SIG-M5 treated with dmso at 0.1 percent for 504 hours (cell line): ENCODE data around the gene ANKH.
"Not testable (repeated sequence)": the region's sequence is repeated elsewhere in the genome, so short reads cannot be mapped to it uniquely, and the experiment has no call there.

Source experiments
- DNase-seq: peaks from one replicate; lab custom pipeline; 2025; ENCODE audit not compliant: unreplicated experiment; lab: John Stamatoyannopoulos, UW

Gene ANKH

DNA sequence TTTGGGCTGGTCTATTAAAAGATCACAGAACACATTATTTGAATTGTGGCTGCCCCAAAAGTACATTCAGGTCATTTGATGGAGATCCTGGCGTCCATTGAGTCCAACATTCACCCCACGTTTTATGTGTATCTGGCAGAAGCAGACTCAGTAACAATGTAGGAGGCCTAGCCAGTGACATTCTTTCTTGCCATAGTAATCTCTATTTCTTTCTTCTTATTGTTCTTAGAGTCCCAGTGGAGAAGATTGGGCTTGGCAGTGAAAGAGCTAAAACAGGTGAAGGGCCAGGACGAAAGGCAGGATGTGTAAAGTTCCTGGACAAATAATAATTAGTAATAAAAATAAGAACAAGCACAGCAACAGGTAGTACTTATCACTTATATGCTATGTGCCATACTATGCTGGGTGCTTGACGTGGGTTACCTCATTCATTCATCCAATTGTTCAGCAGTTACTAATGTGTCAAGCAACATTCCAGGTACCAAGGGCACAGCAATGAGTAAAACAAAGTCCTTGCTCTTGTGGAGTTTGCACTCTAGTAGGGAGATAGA, 12.6 kb upstream of the ANKH start:
- no peak for DNase-seq

DNA sequence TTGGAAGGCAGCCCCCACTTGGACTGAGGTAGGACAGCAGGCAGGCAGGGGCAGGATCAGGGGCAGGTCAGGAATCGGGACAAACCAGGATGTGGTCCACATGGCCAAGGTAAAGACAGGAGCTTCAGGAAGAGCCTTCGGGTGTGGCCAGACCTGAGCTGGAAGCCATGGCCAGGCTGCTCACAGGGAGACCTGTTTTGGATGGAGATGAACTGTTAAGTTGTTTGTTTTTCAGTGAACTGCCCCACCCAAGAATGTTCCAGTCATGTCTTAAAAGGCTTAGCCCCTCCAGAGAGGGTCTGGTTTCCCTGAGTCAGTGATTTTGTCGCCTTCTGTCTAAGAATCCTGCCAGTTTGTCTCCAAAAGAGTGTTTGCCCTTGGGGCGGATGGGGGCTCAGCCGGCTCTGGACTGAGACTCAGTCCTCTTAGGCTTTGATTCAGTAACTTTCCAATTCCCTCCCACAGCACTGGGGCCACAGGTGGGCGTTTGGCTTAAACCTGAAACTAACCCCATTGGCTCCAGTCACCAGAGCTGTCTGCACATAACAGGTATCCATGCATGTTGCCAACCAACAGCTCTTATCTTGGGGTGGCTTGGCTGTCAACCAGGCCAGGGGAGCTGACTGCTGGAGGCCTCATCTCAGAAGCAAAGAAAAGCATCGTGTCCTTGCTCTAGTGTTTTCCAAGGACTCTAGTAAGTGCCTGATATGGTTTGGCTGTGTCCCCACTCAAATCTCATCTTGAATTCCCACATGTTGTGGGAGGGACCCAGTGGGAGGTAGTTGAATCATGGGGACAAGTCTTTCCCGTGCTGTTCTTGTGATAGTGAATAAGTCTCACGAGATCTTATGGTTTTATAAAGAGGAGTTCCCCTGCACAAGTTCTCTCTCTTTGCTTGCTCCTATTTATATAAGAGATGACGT, 11.3 kb upstream of the ANKH start:
- no peak for DNase-seq

DNA sequence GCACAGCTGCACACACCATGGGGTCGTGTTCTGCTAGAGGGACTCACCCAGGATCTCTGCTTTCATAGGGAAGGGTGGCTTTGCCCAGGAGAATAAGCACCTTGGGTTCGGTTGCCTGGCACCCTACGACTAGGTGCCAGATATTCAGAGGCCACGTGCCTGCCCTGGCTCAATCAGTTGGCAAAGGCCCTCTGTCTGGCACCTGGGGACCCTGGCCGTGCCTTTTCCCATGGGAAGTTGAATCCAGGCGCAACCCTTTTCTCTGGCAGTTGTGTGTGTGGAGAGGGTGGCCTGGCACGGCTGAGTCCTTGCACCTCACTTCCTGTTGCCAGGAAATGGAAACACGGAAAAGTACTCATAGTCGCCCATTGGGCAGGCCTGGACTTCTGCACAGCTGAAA, 10.2 kb upstream of the ANKH start:
- DNase-seq = no peak

DNA sequence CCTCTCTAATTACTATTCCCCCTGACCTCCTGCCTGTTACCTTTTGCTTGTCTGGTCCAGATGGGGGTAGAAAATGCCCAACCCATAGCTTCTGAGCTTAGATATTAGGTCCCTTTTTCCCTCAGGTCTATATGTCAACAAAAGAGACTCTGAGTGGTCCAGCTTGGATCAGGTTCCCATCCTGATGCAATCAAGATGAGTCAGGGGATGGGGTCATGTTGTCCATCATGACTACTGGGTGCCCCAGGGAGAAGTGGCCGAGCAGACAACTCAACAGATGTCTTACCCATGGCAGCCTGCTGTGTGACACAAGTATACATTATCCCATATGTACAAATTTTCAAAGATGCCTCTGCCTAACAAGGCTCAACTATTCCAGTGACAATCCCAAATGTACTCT, 9.1 kb upstream of the ANKH start:
- DNase-seq = no peak

DNA sequence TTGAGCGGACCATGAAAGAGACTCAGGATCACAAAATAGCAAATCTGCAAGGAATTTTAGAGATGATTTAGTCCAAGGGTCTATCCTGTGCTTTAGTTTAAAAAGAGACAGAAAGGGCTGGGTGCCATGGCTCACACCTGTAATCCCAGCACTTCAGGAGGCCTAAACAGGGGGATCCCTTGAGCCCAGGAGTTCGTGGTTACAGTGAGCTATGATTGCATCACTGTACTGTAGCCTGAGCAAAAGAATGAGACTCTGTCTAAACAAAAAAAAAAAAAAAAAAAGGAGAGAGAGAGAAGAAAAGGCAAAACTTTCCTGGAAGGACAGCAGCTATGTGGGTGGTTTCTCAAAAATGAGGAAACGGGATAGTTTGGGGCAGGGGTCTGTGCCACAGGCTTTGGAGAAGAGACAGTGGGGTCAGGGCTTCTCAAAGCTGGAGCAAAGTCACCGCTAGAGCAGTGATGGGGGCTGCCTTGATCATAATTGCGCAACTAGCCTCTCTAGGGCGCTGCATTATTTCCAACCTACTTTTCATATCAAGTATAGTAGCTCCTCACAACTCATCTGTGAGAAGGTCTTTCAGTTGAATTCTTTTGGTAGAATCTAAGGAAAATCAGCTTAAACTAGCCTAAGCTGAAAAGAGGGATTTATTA, 8.5 kb upstream of the ANKH start:
- DNase-seq = no peak

DNA sequence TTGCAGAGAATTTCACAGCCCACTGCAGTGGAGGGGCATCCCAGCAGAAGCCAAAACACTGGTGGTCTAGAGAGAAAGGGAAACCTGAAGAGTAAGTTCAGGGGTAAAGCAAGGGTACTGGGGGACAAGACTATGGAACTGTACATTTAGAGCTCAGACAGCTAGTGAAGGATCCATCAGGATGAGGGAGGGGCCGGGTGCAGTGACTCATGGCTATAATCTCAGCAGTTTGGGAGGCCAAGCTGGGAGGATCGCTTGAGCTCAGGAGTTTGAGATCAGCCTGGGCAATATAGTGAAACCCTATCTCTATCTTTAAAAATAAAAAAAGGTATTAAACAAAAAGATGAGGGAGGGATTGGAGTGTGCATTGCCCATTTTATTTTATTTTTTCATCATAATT, 7.8 kb upstream of the ANKH start:
- DNase-seq = no peak

DNA sequence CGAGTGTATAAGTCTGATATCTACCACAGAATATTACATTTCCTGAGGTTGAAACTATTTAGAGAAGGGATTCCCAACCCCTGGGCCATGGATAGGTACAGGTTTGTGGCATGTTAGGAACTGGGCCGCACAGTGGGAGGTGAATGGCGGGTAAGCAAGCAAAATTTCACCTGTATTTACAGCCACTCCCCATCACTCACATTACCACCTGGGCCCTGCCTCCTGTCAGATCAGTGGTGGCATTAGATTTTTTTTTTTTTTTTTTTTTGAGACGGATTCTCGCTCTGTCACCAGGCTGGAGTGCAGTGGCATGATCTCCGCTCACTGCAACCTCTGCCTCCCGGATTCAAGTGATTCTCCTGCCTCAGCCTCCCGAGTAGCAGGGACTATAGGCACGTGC, 6.6 kb upstream of the ANKH start:
- not testable (repeated sequence) for DNase-seq

DNA sequence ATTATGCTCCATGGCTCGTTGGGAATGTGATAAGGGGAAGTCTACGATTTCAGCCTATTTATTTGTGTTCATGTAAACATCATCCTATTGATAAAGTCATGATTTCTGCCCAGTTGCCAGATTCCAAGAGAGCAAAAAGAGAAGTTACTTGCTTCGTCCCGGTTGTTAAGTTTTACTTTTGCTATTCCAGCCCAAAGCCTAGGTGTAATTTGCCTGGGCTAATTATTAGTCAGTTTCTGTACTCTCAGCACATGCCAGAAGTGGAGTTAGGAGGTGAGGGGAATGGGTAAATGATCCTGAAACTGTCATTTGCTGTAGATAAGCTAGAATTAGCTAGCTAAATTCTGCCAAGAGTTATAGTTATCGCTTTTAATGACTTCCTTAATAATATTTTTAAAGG, 4.5 kb upstream of the ANKH start:
- DNase-seq = no peak

DNA sequence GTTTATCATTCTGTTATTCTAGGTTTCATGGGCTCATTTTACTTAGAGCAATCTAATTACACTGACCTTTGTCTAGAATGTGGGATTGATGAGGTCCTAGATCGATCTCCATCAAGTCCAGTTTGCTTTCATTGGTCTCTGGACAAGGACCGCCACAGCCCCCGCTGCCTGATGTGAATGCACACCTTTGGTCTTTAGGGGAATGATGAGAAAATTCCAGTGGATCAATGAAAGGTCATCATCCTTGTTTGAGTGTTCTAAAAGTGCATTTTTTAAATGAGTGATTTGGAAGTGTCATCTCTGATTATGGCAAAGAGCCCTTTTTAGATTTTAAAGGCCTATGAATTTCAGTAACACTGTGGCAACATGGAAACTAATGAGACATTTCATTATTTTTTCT, 2.2 kb upstream of the ANKH start:
- DNase-seq = no peak

DNA sequence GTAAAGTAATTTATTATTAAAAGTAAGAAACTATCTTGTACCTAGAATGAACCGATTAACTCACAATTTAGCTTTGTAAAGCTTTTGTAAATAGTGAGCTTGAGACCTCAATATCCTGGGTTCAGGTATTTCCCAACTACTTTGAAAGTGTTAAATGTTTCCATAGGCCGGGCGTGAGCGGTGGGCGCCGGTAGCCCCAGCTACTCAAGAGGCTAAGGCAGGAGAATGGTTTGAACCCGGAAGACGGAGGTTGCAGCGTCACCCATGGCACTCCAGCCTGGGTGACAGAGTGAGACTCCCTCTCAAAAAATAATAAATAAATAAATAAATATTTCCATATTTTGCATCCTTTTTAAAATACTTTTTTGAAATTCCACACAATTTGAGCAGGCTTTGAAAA, 1.5 kb upstream of the ANKH start:
- no peak for DNase-seq

DNA sequence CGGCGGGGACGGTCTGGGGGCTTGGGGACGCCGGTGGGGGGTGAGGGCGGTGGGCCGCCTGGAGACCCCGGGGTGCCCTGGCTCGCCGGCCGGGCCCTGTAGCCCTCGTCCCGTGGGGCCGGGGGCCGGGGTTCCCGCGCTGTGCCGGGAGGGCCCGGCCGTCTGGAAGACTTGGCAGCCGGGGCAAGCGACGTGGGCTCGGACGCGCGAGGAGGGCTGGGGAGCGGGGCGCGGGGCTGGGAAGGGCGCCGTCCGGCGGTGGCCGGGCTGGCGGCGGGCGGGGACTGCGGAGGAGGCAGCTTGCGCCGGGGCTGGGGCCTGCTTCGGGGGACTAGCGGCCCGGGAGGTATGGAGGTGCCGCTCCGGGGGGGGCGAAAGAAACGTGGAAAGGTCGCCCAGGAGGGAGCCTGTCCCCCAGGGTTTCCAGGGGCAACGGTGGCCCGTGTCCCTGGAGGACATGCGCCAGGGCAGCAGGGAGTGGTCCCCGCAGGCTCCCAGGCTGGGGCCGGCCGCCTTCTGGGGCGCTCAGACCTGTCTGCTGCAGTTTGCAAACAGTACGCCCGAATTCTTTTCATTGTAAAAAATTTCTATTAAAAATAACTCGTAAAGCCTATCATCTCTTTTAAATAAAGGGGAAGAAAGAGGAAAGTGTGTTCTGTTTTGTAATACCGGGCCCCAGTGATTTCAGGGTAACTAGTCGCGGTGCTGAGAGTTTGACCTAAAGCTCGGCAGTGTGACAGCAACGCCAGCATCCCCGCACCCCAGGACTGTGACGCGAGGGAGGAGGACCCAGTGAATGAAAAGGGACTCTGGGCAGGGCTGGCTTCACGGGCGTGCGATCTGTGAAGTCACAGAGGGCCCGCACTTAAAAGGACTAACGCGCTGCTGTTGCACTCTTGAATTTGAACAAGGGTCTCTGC, 752 bp upstream of the ANKH start:
- peak; percentile 18 for DNase-seq

DNA sequence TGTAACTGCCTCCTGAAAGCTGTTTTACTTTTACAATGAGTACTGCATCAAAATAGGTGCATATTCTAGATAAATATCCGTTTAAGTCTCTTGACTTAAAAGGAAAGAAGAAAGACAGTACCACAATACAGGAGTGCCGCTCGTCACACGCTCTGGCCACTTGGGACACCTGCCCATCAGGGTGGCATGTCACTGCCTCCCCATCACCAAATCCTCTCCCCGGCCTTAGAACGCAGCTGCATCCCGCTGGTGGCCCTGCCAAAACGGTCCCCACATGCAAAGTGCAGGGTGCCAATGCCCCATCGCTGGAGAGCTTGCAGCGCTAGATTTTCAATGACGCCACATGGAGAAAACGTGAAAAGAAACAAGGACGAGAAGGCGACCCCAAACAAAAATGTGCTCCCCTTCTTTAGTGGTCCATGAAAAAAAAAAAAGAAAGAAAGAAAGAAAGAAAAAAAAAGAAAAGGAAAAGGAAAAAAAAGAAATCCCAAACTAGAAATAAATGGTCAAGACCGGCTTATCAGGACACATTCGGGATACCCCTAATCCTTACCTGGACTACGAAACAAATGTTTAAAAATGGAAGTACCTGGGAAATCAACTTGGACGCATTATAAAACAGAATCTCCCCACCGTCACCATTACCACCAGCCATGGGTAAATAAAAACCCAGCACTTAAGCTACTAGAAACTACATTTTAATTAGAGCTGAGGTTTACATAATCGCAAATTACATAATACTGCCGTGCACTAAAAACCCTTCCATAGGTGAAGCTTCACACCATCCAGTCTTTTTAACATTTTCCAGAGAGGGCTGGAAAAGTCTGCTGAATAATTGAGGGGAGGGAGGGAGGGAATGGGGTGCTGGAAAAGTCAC, 1.0 kb downstream of the ANKH start:
- DNase-seq = peak; percentile 44

DNA sequence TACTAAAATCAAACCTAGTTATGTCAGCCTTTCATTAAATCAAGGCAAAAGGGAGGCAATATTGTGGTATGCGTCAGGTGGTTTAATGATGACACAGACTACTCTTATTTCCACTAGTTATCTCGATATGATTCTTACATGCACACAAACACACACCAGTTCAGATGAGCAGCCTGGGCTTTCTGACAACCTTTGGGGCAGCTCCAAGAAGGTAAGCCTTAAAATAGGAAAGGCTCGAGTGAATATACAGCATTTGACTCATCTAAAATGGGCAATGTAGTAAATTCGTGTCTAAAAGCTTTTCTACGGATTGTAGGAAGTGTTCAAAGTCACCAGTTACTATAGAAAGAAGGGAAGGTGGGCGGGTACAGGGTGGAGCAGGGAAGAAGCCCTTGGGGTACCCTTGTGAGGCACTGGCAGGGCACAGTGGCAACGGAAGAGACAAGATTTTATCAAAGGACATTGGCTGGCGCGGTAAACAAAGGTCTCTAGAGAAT, 1.9 kb downstream of the ANKH start:
- DNase-seq = no peak

DNA sequence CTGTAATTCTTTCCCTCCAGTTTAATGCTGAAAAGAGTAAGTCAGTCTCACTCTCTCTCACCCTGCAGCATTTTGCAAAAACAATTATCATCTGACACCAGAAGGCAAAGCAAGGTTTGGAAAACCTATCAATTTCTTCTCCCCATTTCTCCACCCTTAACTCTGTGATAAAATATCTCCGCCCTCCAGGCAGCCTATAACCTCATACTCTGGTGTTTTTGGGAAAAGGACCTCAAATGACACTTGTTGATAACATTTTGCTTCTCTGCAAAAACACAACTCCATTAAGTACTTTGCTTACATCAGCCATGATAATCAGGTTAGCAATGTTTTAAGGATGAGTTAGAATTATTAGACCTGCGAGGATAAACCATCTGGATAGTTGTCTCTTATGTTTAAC, 2.3 kb downstream of the ANKH start:
- DNase-seq = no peak

DNA sequence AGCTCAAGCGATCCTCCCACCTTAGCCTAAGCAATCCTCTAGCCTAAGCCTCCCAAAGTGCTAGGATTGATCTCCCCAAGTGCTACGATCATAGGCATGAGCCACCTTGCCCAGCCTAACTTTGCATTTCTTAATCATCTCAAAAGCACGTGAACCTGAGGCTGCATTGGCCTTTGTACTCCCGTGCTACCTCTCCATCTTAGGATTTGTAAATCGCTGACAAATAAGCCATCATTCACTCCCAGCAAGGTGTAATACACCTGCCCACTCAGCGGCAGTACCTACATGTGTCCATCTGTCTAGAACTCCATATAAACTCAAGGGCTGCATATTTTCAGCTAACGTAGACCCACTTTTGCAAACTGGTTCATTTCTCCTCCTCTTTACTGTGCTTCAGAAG, 2.8 kb downstream of the ANKH start:
- DNase-seq = no peak

DNA sequence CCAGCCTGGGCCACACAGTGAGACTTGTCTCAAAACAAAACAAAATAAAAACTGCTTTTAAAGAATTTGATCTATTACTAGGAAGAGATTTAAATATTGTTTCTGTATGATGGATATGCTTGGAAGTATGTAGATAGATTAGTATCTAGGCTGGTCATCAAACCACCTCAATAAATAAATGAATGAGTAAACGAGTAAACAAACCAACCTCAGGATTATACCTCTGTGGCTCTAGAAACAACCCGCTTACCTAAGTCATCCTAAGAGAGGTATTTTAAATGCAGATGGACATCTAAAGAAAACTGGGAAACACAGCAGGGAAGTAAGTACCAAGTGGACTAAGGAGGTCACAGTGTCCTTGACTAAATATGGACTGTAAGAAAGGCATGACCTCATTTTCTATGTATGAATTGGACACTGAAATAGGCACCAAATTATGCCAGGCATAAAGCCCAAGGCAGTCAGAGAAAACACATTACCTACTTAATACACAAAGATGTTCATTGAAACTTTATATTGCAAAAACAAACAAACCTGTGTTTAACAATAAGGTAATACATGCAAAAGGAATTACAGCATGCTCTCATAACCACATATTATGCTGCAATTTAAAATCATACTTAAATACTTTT, 7.3 kb downstream of the ANKH start:
- DNase-seq = no peak

DNA sequence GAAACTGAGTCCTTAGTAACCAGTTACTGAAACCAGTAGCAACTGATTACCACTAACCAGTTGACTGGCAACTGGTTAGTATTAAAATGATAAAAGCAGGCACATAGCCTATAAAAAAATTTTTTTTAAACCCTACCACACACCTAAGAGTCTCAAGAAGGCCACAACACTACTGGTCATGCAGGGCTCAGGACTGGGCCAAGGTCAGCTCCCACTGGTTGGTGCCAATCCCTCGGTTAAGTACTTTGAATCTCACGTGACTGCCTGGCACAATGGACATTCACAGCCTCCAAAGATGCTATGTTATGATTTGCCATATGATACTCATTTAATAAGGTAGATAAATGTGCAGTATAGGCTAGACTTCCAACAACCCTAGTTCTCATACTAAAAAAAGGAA, 8.5 kb downstream of the ANKH start:
- DNase-seq = no peak

DNA sequence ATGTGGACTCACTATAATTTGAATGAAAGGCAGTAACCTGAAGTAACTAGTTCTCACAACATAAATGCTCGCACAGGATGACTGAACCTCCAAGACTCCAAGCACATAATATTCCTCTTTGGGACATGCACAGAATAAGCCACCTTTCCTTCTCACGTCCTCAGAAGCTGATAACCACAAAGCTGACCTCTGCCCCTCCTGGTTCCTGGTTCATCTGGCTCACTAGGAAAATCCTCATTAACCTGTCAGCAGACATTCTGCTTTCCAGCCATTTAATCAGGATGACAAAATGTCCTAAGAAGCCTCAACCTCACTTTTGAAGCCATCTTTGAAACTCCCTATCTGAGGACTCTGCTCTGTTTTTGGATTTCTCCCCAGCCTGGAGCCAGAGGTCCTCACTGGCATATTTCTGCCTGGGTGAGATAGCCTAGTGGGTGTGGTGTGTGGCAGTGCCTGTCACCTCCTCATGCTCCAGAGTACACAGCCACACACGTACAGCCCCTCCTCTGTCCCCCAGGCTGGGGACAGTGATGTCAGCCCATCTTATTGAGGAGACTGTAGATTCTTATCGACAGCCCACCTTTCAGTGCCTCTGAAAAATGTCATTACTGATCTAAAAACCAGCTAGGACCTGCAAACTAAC, 10.3 kb downstream of the ANKH start:
- no peak for DNase-seq

DNA sequence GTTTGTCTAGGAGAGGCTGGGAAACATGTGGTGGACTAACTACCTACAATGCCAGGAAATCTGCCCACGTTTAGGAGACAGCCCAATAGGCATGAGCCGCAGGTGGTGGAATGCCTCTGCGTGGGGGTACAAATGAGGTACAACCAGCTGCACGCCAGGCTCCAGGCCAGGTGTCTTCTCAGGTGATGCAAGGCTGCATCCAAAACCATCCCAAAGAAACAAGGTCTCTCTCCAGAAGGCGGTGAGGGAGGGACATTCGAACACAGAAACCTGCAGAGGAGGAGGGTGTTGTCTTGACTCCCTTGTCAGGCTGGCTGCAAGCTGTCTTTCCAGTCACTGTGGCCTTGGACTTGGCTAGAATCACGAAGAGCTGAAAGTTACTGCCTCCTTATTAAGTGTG, 11.6 kb downstream of the ANKH start:
- DNase-seq = no peak
